Measurements from ENCODE around the gene MCM10. TPM values are rescaled to one million over a fixed set of nuclear protein-coding genes. Genes with fewer than 3 reads are reported as not detected.

Gene MCM10
- polyA plus RNA-seq, 1 experiment = 2.3 TPM

GRCh38 chr10:13218878-13219277, 57.5 kb downstream of the MCM10 start:
- DNase-seq (ENCODE audit: low read depth) = no peak
- ChIA-PET POLR2A (no interaction called here), CTCF (interaction anchor here (0.9 to 1.3 kb wide), 2 partner anchors 12 to 83 kb away, joined by 4 to 5 read pairs; no protein-coding TSS in a partner anchor)
- Histone ChIP-seq H3K27me3 (ENCODE audit: control insufficient read depth, insufficient read depth, low read length) (no peaks in the 10 kb centered on the region), H3K4me3 (ENCODE audit: low read depth, low read length) (no peak overlapping the region), H3K36me3 (ENCODE audit: control insufficient read depth, insufficient read depth, low read length) (no peaks in the 10 kb centered on the region)
- TF ChIP-seq CTCF (IDR thresholded peaks at IDR 0.05; ENCODE audit: insufficient read depth, low read depth, low read length) = no peak

GRCh38 chr10:13219685-13220670, 58.6 kb downstream of the MCM10 start:
- CTCF ChIA-PET = interaction anchor here (0.9 to 1.8 kb wide), 5 partner anchors 9 to 82 kb away, joined by 3 to 9 read pairs (median 4); partner anchors contain the start of gene PHYH
- no peaks in the 10 kb centered on the region for H3K36me3 ChIP-seq (ENCODE audit: control insufficient read depth, insufficient read depth, low read length)
- POLR2A ChIA-PET = no interaction called here
- no peaks in the 10 kb centered on the region for H3K27me3 ChIP-seq (ENCODE audit: control insufficient read depth, insufficient read depth, low read length)
- no peak for DNase-seq (ENCODE audit: low read depth)
- no peak overlapping the region for H3K4me3 ChIP-seq (ENCODE audit: low read depth, low read length)
- TF ChIP-seq CTCF (IDR thresholded peaks at IDR 0.05; ENCODE audit: insufficient read depth, low read depth, low read length) = no peak

- ChIA-PET POLR2A (no interaction called here), CTCF (interaction anchor here (0.7 to 1.8 kb wide), 2 partner anchors 15 to 81 kb away, joined by 4 to 9 read pairs; no protein-coding TSS in a partner anchor)
- DNase-seq (ENCODE audit: low read depth) = no peak
- Histone ChIP-seq H3K36me3 (ENCODE audit: control insufficient read depth, insufficient read depth, low read length) (no peaks in the 10 kb centered on the region), H3K4me3 (ENCODE audit: low read depth, low read length) (no peak overlapping the region), H3K27me3 (ENCODE audit: control insufficient read depth, insufficient read depth, low read length) (no peaks in the 10 kb centered on the region)
- no peak for TF ChIP-seq CTCF (IDR thresholded peaks at IDR 0.05; ENCODE audit: insufficient read depth, low read depth, low read length)
Observed at GRCh38 chr10:13221572-13221971, 60.2 kb downstream of the MCM10 start.

- H3K4me3 ChIP-seq (ENCODE audit: low read depth, low read length) = no peak overlapping the region
- no peaks in the 10 kb centered on the region for H3K36me3 ChIP-seq (ENCODE audit: control insufficient read depth, insufficient read depth, low read length)
- DNase-seq (ENCODE audit: low read depth) = no peak
- no peak for TF ChIP-seq CTCF (IDR thresholded peaks at IDR 0.05; ENCODE audit: insufficient read depth, low read depth, low read length)
- ChIA-PET POLR2A (no interaction called here), CTCF (interaction anchor here (0.7 kb wide), 1 partner anchor 81 kb away, joined by 4 read pairs; no protein-coding TSS in a partner anchor)
- no peaks in the 10 kb centered on the region for H3K27me3 ChIP-seq (ENCODE audit: control insufficient read depth, insufficient read depth, low read length)
Observed at GRCh38 chr10:13222151-13222550, 60.8 kb downstream of the MCM10 start.

- no peaks in the 10 kb centered on the region for H3K27me3 ChIP-seq (ENCODE audit: control insufficient read depth, insufficient read depth, low read length)
- H3K36me3 ChIP-seq (ENCODE audit: control insufficient read depth, insufficient read depth, low read length) = no peaks in the 10 kb centered on the region
- no peak for DNase-seq (ENCODE audit: low read depth)
- ChIA-PET POLR2A (no interaction called here), CTCF (no interaction called here)
- no peak overlapping the region for H3K4me3 ChIP-seq (ENCODE audit: low read depth, low read length)
- TF ChIP-seq CTCF (IDR thresholded peaks at IDR 0.05; ENCODE audit: insufficient read depth, low read depth, low read length) = no peak
Observed at GRCh38 chr10:13222566-13222965, 61.2 kb downstream of the MCM10 start.
